Mammary epithelial cell (primary cell): Measurements from ENCODE around the gene INHA.

ENCODE experiments used
- CTCF ChIP-seq, 2 donors: IDR thresholded peaks in 1 of 2; conservative IDR thresholded peaks in 1 of 2; 2 replicates each; pipeline ENCODE4 v1.5.1; 2011 to 2012; ENCODE audit warnings: inconsistent platforms in 2 of 2, low read length in 2 of 2, mild to moderate bottlenecking in 2 of 2, control low read depth in 1 of 2, low read depth in 1 of 2; ENCODE audit not compliant: insufficient read depth in 1 of 2; ENCODE audit errors: extremely low read depth in 1 of 2
- EZH2 ChIP-seq: IDR thresholded peaks from 2 replicates; pipeline ENCODE4 v1.6.1; 2012; ENCODE audit warnings: low read length, inconsistent platforms, borderline replicate concordance

- TF ChIP-seq CTCF (conservative IDR thresholded peaks at IDR 0.05 in 1 of 2, IDR thresholded peaks at IDR 0.05 in 1 of 2; ENCODE audit: extremely low read depth in 1 of 2, insufficient read depth in 1 of 2, low read depth in 1 of 2, low read length in 2 of 2) (no peak), EZH2 (no peak)
These were observed 39.9 kb downstream of the INHA start for GRCh38 chr2:219611866-219612576.
